ENCODE data around the gene COL5A1. TPM values are rescaled to one million over a fixed set of nuclear protein-coding genes. Genes with fewer than 3 reads are reported as not detected.

The COL5A1 gene
- total RNA-seq, 1 donor from 2014 or later: 6.1 TPM

DNA sequence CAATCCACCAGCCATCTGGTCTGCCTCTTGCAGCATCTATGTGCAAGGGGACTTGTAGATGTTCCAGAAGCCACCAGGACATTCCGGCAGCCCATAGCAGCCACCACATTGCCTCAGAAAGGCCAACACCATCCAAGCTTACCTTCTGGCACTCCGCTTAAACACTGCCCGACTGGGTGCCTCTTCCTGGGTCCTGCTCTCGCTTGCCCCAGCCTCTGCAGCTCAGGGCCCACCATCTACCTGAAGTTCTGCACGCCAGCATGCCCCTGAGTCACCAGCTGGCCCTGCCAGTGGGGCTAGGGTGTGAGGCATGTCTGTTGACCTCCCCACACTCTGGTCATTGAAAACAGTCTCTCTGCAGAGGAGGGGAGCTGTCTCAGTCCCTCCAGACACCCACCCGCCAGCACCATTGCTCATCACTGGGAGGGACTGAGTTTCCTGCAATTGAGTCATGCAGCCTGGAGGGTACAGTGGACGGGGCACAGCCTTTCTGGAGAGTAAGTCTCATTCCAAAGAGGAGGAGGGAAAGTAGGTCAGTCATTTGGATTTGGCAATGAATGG lies 16.9 kb upstream of the COL5A1 start:
- Histone ChIP-seq H3K27ac (no peak overlapping the region), H3K9ac (no peak overlapping the region), H3K4me2 (no peak overlapping the region), H3K4me3 (no peak overlapping the region), H3K4me1 (peaks cover 18% of the 10 kb centered on the region), H3K79me2 (ENCODE audit: low read depth) (no peaks in the 10 kb centered on the region), H4K20me1 (ENCODE audit: low read depth) (no peaks in the 10 kb centered on the region), H2AFZ (replicated peaks) (no peak overlapping the region), H3K36me3 (no peaks in the 10 kb centered on the region), H3K9me3 (ENCODE audit: low read depth) (no peaks in the 10 kb centered on the region), H3F3A (ENCODE audit: low read depth) (no peaks in the 10 kb centered on the region), H3K27me3 (no peaks in the 10 kb centered on the region)
- TF ChIP-seq EZH2phosphoT487 (IDR thresholded peaks at IDR 0.05) (no peak), EZH2 (IDR thresholded peaks at IDR 0.05) (no peak), CTCF (IDR thresholded peaks at IDR 0.05) (no peak)
- H3K27me3 Mint-ChIP-seq (ENCODE audit: insufficient read depth, low read depth): peaks cover 21% of the 10 kb centered on the region
- no peaks in the 10 kb centered on the region for H3K36me3 Mint-ChIP-seq
- no peak overlapping the region for H3K4me3 Mint-ChIP-seq
- H3K27ac Mint-ChIP-seq: peak overlapping the region; percentile 84
- H3K9me3 Mint-ChIP-seq: no peaks in the 10 kb centered on the region
- no peak for DNase-seq (ENCODE audit: low spot score)
- H3K4me1 Mint-ChIP-seq: peaks cover 37% of the 10 kb centered on the region

GRCh38 chr9:134625361-134626068 lies 16.1 kb upstream of the COL5A1 start:
- Histone ChIP-seq H3K4me1 (peaks cover 18% of the 10 kb centered on the region), H2AFZ (replicated peaks) (no peak overlapping the region), H3K4me3 (no peak overlapping the region), H3K9ac (no peak overlapping the region), H3K4me2 (no peak overlapping the region), H3K79me2 (ENCODE audit: low read depth) (no peaks in the 10 kb centered on the region), H3K36me3 (no peaks in the 10 kb centered on the region), H4K20me1 (ENCODE audit: low read depth) (no peaks in the 10 kb centered on the region), H3F3A (ENCODE audit: low read depth) (no peaks in the 10 kb centered on the region), H3K9me3 (ENCODE audit: low read depth) (no peaks in the 10 kb centered on the region), H3K27me3 (no peaks in the 10 kb centered on the region), H3K27ac (no peak overlapping the region)
- no peak for DNase-seq (ENCODE audit: low spot score)
- peaks cover 24% of the 10 kb centered on the region for H3K27me3 Mint-ChIP-seq (ENCODE audit: insufficient read depth, low read depth)
- no peaks in the 10 kb centered on the region for H3K36me3 Mint-ChIP-seq
- peaks cover 37% of the 10 kb centered on the region for H3K4me1 Mint-ChIP-seq
- no peak overlapping the region for H3K4me3 Mint-ChIP-seq
- no peaks in the 10 kb centered on the region for H3K9me3 Mint-ChIP-seq
- peak overlapping the region; percentile 51 for H3K27ac Mint-ChIP-seq
- TF ChIP-seq EZH2phosphoT487 (IDR thresholded peaks at IDR 0.05): no peak
- no peak for TF ChIP-seq EZH2 (IDR thresholded peaks at IDR 0.05)

DNA sequence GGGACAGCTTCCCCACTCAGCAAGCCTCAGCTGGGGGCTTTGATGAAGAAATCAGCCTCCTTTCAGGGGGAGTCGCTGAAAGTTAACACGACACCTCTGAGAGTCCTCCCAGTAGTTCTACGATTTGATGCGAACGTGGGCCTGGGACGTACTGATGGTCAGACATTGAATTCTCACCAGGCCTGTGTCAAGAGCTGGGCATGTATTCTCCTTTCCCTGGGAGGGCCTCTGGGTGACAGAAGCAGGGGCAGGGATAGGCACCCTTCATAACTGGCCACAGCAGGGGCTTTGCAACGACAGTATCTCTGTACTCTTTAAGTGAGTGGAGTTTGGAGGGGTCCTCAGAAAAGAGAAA lies 15.6 kb upstream of the COL5A1 start:
- Mint-ChIP-seq H3K9me3 (no peaks in the 10 kb centered on the region), H3K36me3 (no peaks in the 10 kb centered on the region), H3K27ac (peak overlapping the region; percentile 51), H3K4me1 (peaks cover 37% of the 10 kb centered on the region), H3K4me3 (no peak overlapping the region), H3K27me3 (ENCODE audit: insufficient read depth, low read depth) (peaks cover 27% of the 10 kb centered on the region)
- no peak overlapping the region for H3K27ac ChIP-seq
- no peaks in the 10 kb centered on the region for H3K36me3 ChIP-seq
- no peak for DNase-seq (ENCODE audit: low spot score)
- no peak overlapping the region for H3K4me3 ChIP-seq
- H4K20me1 ChIP-seq (ENCODE audit: low read depth): no peaks in the 10 kb centered on the region
- no peaks in the 10 kb centered on the region for H3K79me2 ChIP-seq (ENCODE audit: low read depth)
- H3K4me1 ChIP-seq: peaks cover 18% of the 10 kb centered on the region
- no peaks in the 10 kb centered on the region for H3K9me3 ChIP-seq (ENCODE audit: low read depth)
- H3K27me3 ChIP-seq: no peaks in the 10 kb centered on the region
- H3F3A ChIP-seq (ENCODE audit: low read depth): no peaks in the 10 kb centered on the region
- TF ChIP-seq EZH2phosphoT487 (IDR thresholded peaks at IDR 0.05): no peak
- TF ChIP-seq EZH2 (IDR thresholded peaks at IDR 0.05): no peak
- no peak for TF ChIP-seq CTCF (IDR thresholded peaks at IDR 0.05)
- H3K4me2 ChIP-seq: no peak overlapping the region
- H3K9ac ChIP-seq: no peak overlapping the region
- no peak overlapping the region for H2AFZ ChIP-seq (replicated peaks)
